ENCODE results near the gene DGKQ.

GRCh38 chr4:1011666-1012033, 38.3 kb upstream of the DGKQ start:
- TF ChIP-seq, protein P1, sequence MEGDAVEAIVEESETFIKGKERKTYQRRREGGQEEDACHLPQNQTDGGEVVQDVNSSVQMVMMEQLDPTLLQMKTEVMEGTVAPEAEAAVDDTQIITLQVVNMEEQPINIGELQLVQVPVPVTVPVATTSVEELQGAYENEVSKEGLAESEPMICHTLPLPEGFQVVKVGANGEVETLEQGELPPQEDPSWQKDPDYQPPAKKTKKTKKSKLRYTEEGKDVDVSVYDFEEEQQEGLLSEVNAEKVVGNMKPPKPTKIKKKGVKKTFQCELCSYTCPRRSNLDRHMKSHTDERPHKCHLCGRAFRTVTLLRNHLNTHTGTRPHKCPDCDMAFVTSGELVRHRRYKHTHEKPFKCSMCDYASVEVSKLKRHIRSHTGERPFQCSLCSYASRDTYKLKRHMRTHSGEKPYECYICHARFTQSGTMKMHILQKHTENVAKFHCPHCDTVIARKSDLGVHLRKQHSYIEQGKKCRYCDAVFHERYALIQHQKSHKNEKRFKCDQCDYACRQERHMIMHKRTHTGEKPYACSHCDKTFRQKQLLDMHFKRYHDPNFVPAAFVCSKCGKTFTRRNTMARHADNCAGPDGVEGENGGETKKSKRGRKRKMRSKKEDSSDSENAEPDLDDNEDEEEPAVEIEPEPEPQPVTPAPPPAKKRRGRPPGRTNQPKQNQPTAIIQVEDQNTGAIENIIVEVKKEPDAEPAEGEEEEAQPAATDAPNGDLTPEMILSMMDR (IDR thresholded peaks at IDR 0.05; ENCODE audit: insufficient read depth, low read length), result no peak
- TF ChIP-seq, protein P2, sequence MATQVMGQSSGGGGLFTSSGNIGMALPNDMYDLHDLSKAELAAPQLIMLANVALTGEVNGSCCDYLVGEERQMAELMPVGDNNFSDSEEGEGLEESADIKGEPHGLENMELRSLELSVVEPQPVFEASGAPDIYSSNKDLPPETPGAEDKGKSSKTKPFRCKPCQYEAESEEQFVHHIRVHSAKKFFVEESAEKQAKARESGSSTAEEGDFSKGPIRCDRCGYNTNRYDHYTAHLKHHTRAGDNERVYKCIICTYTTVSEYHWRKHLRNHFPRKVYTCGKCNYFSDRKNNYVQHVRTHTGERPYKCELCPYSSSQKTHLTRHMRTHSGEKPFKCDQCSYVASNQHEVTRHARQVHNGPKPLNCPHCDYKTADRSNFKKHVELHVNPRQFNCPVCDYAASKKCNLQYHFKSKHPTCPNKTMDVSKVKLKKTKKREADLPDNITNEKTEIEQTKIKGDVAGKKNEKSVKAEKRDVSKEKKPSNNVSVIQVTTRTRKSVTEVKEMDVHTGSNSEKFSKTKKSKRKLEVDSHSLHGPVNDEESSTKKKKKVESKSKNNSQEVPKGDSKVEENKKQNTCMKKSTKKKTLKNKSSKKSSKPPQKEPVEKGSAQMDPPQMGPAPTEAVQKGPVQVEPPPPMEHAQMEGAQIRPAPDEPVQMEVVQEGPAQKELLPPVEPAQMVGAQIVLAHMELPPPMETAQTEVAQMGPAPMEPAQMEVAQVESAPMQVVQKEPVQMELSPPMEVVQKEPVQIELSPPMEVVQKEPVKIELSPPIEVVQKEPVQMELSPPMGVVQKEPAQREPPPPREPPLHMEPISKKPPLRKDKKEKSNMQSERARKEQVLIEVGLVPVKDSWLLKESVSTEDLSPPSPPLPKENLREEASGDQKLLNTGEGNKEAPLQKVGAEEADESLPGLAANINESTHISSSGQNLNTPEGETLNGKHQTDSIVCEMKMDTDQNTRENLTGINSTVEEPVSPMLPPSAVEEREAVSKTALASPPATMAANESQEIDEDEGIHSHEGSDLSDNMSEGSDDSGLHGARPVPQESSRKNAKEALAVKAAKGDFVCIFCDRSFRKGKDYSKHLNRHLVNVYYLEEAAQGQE (IDR thresholded peaks at IDR 0.05; ENCODE audit: insufficient replicate concordance, low read depth), result no peak

Data from HL-60 (cell line).